Measurements from ENCODE around the gene RPS6KA2. TPM values are rescaled to one million over a fixed set of nuclear protein-coding genes. Genes with fewer than 3 reads are reported as not detected.

The RPS6KA2 gene
- total RNA-seq, 1 experiment from 2014 or later = 12.3 TPM

GRCh38 chr6:166636191-166636933 is 9.3 kb upstream of the RPS6KA2 start:
- H2BK12ac ChIP-seq (ENCODE audit: insufficient read length, low read depth, low read length) = no peak overlapping the region
- Mint-ChIP-seq H3K4me1 (peaks cover 20 to 31% of the 10 kb centered on the region in 2 experiments), H3K9me3 (no peaks in the 10 kb centered on the region), H3K27me3 (ENCODE audit: low read depth) (peaks cover 19% of the 10 kb centered on the region), H3K36me3 (ENCODE audit: insufficient read depth in 1 of 3, low read depth in 3 of 3) (no peaks in the 10 kb centered on the region), H3K27ac (no peak overlapping the region), H3K4me3 (no peak overlapping the region; a peak in 1 of 5 replicates)
- no peak overlapping the region for H3K56ac ChIP-seq (ENCODE audit: insufficient read length, low read depth, low read length)
- no peaks in the 10 kb centered on the region for H3K23me2 ChIP-seq (ENCODE audit: insufficient read length, low read depth, low read length, poor library complexity, severe bottlenecking)
- H3K18ac ChIP-seq (ENCODE audit: insufficient read length, low read depth, low read length) = no peak overlapping the region
- H3K9me3 ChIP-seq (ENCODE audit: control insufficient read depth, low read depth, low read length) = no peaks in the 10 kb centered on the region
- no peak overlapping the region for H3K23ac ChIP-seq (ENCODE audit: insufficient read length, low read depth, low read length)
- no peaks in the 10 kb centered on the region for H3K27me3 ChIP-seq (ENCODE audit: insufficient read depth, low read length)
- no peak overlapping the region for H3T11ph ChIP-seq (ENCODE audit: low read length)
- no peak overlapping the region for H3K9ac ChIP-seq (ENCODE audit: extremely low read depth, insufficient read length, low read length)
- H3K79me2 ChIP-seq (ENCODE audit: insufficient read depth, low read length) = no peaks in the 10 kb centered on the region
- H3K79me1 ChIP-seq (ENCODE audit: insufficient read depth, low read depth, low read length, poor library complexity, severe bottlenecking) = no peaks in the 10 kb centered on the region
- H2BK15ac ChIP-seq (ENCODE audit: low read depth, low read length) = no peak overlapping the region
- no peaks in the 10 kb centered on the region; the same call in 1 of the 2 replicates for H3K4me1 ChIP-seq (ENCODE audit: insufficient read depth, low read length)
- no peak for DNase-seq
- no CpG with 5 or more reads among the region's 6 CpGs for WGBS (ENCODE audit: extremely low coverage, insufficient read length, low lambda C conversion rate)
- no peak overlapping the region for H2BK5ac ChIP-seq (ENCODE audit: insufficient read length, low read length)
- H2AFZ ChIP-seq (ENCODE audit: low read length) = no peak overlapping the region
- H3K4ac ChIP-seq (ENCODE audit: low read depth, low read length) = no peak overlapping the region
- H4K8ac ChIP-seq (replicated peaks; ENCODE audit: insufficient read length, low read depth, low read length) = no peak overlapping the region
- H4K91ac ChIP-seq (ENCODE audit: insufficient read length, low read depth, low read length) = no peak overlapping the region
- TF ChIP-seq CTCF (conservative IDR thresholded peaks at IDR 0.05) = no peak
- H3K14ac ChIP-seq (ENCODE audit: insufficient read depth, low read length) = no peak overlapping the region
- no peak overlapping the region for H2BK20ac ChIP-seq (ENCODE audit: low read depth, low read length, poor library complexity, severe bottlenecking)
- no peaks in the 10 kb centered on the region for H4K20me1 ChIP-seq (ENCODE audit: control insufficient read depth, insufficient read depth, insufficient read length)
- no peak overlapping the region for H4K5ac ChIP-seq (ENCODE audit: insufficient read length, low read depth, low read length)
- H2AK5ac ChIP-seq (ENCODE audit: insufficient read length, low read length) = no peak overlapping the region
- H2BK120ac ChIP-seq (ENCODE audit: low read depth, low read length, poor library complexity, severe bottlenecking) = no peak overlapping the region
- no peak overlapping the region for H3K27ac ChIP-seq (ENCODE audit: insufficient read length, low read depth, low read length)
- no peak overlapping the region for H3K4me2 ChIP-seq (ENCODE audit: insufficient read depth, insufficient read length, low read length)
